Calu3 (cell line): ENCODE results near the gene PREX1. TPM values are rescaled to one million over a fixed set of nuclear protein-coding genes. Genes with fewer than 3 reads are reported as not detected.
A peak's percentile ranks its signal among the peaks of the same experiment; 100 is the strongest.

Experiments
- BruUV-seq: library from RNA; stranded (reverse); fragments of 400-500 nt; replicated peaks from 2 replicates; lab custom pipeline; 2021; lab: Mats Ljungman, UMichigan
- CTCF ChIA-PET: fragments of 300-600 bp; sonication (Branson Sonifier 250); formaldehyde crosslinking; loops from one replicate; lab custom pipeline; 2022; ENCODE audit warnings: antibody characterized with exemption; lab: Charles Lee
- DNase-seq: peaks from one replicate; pipeline ENCODE4 v3.0.0; 2022
- H3K27ac Mint-ChIP-seq: one replicate; pipeline ENCODE4 v1.8.0; 2022; ENCODE audit warnings: mixed read lengths; ENCODE audit not compliant: unreplicated experiment
- H3K27me3 Mint-ChIP-seq: one replicate; pipeline ENCODE4 v1.8.0; 2022; ENCODE audit warnings: mixed read lengths; ENCODE audit not compliant: unreplicated experiment
- H3K36me3 Mint-ChIP-seq: one replicate; pipeline ENCODE4 v1.8.0; 2022; ENCODE audit warnings: mild to moderate bottlenecking, moderate library complexity, mixed read lengths; ENCODE audit not compliant: insufficient read depth, unreplicated experiment
- H3K4me1 Mint-ChIP-seq: one replicate; pipeline ENCODE4 v1.8.0; 2022; ENCODE audit warnings: mild to moderate bottlenecking, low read depth, mixed read lengths; ENCODE audit not compliant: unreplicated experiment
- H3K4me3 Mint-ChIP-seq: one replicate; pipeline ENCODE4 v1.8.0; 2022; ENCODE audit warnings: mild to moderate bottlenecking, low read depth, moderate library complexity, mixed read lengths; ENCODE audit not compliant: unreplicated experiment
- H3K9me3 Mint-ChIP-seq: one replicate; pipeline ENCODE4 v1.8.0; 2022; ENCODE audit warnings: low read depth, mixed read lengths; ENCODE audit not compliant: unreplicated experiment
- intact Hi-C: fragments of 100-400 bp; cut with micrococcal nuclease; formaldehyde crosslinking; loops from one replicate; pipeline ENCODE4 v1.10.0; 2022; ENCODE audit not compliant: unreplicated experiment
- total RNA-seq: library from RNA; stranded (reverse); gene quantifications from 2 replicates; pipeline ENCODE4 v1.2.3, GENCODE V29; 2022
- TF ChIP-seq, protein P1 (sequence below): fragments of 200-600 bp; IDR thresholded peaks from one replicate; pipeline ENCODE4 v1.8.0; 2022; ENCODE audit warnings: antibody characterized with exemption; ENCODE audit not compliant: unreplicated experiment

Gene PREX1
- total RNA-seq, 1 experiment from 2014 or later, result 0.31 TPM

GRCh38 chr20:48574383-48574782, 253.4 kb downstream of the PREX1 start:
- H3K4me1 Mint-ChIP-seq, result no peaks in the 10 kb centered on the region
- BruUV-seq, result no TSS peak
- peaks cover 60% of the 10 kb centered on the region for H3K27me3 Mint-ChIP-seq
- intact Hi-C loops, result loop anchor here (10.0 kb wide), 1 partner anchor 1260 kb away; no protein-coding TSS in a partner anchor
- DNase-seq, result peak; percentile 20
- no peak overlapping the region for H3K4me3 Mint-ChIP-seq
- CTCF ChIA-PET, result interaction anchor here (0.6 to 2.0 kb wide), 2 partner anchors 46 to 657 kb away, joined by 3 to 13 read pairs; no protein-coding TSS in a partner anchor
- H3K36me3 Mint-ChIP-seq, result no peaks in the 10 kb centered on the region
- H3K27ac Mint-ChIP-seq, result no peak overlapping the region
- TF ChIP-seq, protein P1, sequence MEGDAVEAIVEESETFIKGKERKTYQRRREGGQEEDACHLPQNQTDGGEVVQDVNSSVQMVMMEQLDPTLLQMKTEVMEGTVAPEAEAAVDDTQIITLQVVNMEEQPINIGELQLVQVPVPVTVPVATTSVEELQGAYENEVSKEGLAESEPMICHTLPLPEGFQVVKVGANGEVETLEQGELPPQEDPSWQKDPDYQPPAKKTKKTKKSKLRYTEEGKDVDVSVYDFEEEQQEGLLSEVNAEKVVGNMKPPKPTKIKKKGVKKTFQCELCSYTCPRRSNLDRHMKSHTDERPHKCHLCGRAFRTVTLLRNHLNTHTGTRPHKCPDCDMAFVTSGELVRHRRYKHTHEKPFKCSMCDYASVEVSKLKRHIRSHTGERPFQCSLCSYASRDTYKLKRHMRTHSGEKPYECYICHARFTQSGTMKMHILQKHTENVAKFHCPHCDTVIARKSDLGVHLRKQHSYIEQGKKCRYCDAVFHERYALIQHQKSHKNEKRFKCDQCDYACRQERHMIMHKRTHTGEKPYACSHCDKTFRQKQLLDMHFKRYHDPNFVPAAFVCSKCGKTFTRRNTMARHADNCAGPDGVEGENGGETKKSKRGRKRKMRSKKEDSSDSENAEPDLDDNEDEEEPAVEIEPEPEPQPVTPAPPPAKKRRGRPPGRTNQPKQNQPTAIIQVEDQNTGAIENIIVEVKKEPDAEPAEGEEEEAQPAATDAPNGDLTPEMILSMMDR, result no peak
- no peaks in the 10 kb centered on the region for H3K9me3 Mint-ChIP-seq

Other genes starting within 250 kb of the PREX1 start
- 55.0 and 59.2 TPM in 2 replicates for gene ARFGEF2, start 93.7 kb upstream of the PREX1 start, total RNA-seq
- 208 and 226 TPM in 2 replicates for gene CSE1L, start 218.3 kb upstream of the PREX1 start, total RNA-seq